Naive B cell (primary cell): ENCODE measurements around the gene KRTAP9-8. TPM values are rescaled to one million over a fixed set of nuclear protein-coding genes. Genes with fewer than 3 reads are reported as not detected.
A peak's percentile ranks its signal among the peaks of the same experiment; 100 is the strongest.
"Not testable (repeated sequence)": the region's sequence is repeated elsewhere in the genome, so short reads cannot be mapped to it uniquely, and the experiment has no call there.

Experiments used
- ATAC-seq, 2 donors: fragments of 150-1000 bp; cut with Tn5 transposase; 2 replicates each; pipeline ENCODE4 v1.10.0; 2021; ENCODE audit warnings: low read depth in 2 of 2, mild to moderate bottlenecking in 2 of 2, moderate library complexity in 2 of 2
- DNase-seq: peaks from one replicate; pipeline ENCODE4 v3.0.0; 2022
- H3K27ac Mint-ChIP-seq, 6 donors: one replicate each; pipeline ENCODE4 v1.8.0; 2020 to 2022; ENCODE audit warnings: mild to moderate bottlenecking in 6 of 6, mixed read lengths in 6 of 6, moderate library complexity in 5 of 6, inconsistent platforms in 2 of 6
- H3K27me3 Mint-ChIP-seq, 3 donors: one replicate each; pipeline ENCODE4 v1.8.0; 2021 to 2022; ENCODE audit warnings: mixed read lengths in 3 of 3, mild to moderate bottlenecking in 1 of 3
- H3K36me3 Mint-ChIP-seq, 2 donors: one replicate each; pipeline ENCODE4 v1.8.0; 2020 to 2022; ENCODE audit warnings: mixed read lengths in 2 of 2, inconsistent platforms in 1 of 2, mild to moderate bottlenecking in 1 of 2
- H3K4me1 Mint-ChIP-seq, 3 donors: one replicate each; pipeline ENCODE4 v1.8.0; 2020 to 2022; ENCODE audit warnings: mixed read lengths in 3 of 3, inconsistent platforms in 1 of 3, mild to moderate bottlenecking in 1 of 3, moderate library complexity in 1 of 3
- H3K4me3 Mint-ChIP-seq, 8 donors: one replicate each; pipeline ENCODE4 v1.8.0; 2020 to 2022; ENCODE audit warnings: mild to moderate bottlenecking in 8 of 8, mixed read lengths in 8 of 8, moderate library complexity in 8 of 8, inconsistent platforms in 2 of 8
- H3K9me3 Mint-ChIP-seq, 7 donors: one replicate each; pipeline ENCODE4 v1.8.0; 2020 to 2022; ENCODE audit warnings: mixed read lengths in 7 of 7, mild to moderate bottlenecking in 5 of 7, inconsistent platforms in 2 of 7, moderate library complexity in 1 of 7
- polyA plus RNA-seq, 6 donors: library from polyadenylated mRNA; unstranded; fragments of 300-500 nt; fragmentation: Illumina TruSeq; gene quantifications; one replicate each; pipeline ENCODE4 v1.2.3, GENCODE V29; 2021; ENCODE audit warnings: low read depth in 6 of 6

Gene KRTAP9-8
- polyA plus RNA-seq, 6 donors from 2014 or later: not detected

DNA sequence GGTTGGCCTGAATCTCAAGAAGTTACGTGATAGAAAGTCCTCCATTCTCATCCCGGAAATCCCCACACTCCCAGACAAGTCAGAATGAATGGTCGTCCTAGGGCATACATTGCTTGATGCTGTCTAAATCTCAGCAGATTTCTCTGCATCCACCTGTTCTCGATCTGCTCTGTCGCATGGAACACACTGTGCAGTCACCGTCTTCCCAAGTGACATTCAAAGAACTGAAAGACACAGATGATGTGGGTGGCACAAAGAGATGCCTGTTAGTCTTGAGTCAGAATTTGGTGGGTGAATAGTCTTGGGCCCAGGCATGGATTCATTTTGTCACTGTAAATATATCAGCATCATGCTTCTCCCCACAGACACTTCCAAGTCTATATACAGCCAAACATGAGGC is 6.1 kb upstream of the KRTAP9-8 start:
- ATAC-seq: no peak
- H3K27me3 Mint-ChIP-seq: peaks cover 9 to 32% (median 27%) of the 10 kb centered on the region in 3 donors
- no peak for DNase-seq
- peaks cover 12 to 18% (median 16%) of the 10 kb centered on the region in 3 donors for H3K4me1 Mint-ChIP-seq
- peaks cover 0 to 5% (median 2%) of the 10 kb centered on the region in 7 donors for H3K9me3 Mint-ChIP-seq
- H3K36me3 Mint-ChIP-seq: peaks cover 0 to 8% of the 10 kb centered on the region in 2 donors
- H3K27ac Mint-ChIP-seq: peak overlapping the region in 1 of 6 donors; percentile 59
- no peak overlapping the region for H3K4me3 Mint-ChIP-seq

DNA sequence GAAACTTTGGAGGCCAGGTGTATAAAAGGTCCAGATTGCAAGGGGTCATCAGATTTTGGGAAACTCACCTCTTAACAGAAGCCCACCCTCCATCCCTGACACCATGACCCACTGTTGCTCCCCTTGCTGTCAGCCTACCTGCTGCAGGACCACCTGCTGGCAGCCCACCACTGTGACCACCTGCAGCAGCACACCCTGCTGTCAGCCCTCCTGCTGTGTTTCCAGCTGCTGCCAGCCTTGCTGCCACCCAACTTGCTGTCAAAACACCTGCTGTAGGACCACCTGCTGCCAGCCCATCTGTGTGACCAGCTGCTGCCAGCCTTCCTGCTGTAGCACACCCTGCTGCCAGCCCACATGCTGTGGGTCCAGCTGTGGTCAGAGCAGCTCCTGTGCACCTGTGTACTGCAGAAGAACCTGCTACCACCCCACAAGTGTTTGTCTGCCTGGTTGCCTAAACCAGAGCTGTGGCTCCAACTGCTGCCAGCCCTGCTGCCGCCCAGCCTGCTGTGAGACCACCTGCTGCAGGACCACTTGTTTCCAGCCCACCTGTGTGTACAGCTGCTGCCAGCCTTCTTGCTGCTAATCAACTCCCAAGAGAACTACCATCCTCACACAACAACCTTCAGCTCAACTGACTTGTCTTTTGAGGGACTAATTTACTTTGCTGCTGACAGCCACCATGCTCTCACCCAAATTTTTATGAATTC is 5.2 kb upstream of the KRTAP9-8 start, which contains the start of gene KRTAP9-3:
KRTAP9-3 (plus strand) TSS at position 51 of the 707 bp plus-strand sequence; CDS start at position 104, 53 bp downstream.
- Mint-ChIP-seq H3K4me1 (peaks cover 12 to 18% (median 16%) of the 10 kb centered on the region in 3 donors), H3K27me3 (peaks cover 9 to 37% (median 27%) of the 10 kb centered on the region in 3 donors), H3K27ac (peak within 1 kb of the TSS in 1 of 6 donors; percentile 59)
- not testable (repeated sequence) for H3K4me3 Mint-ChIP-seq, H3K36me3 Mint-ChIP-seq, H3K9me3 Mint-ChIP-seq, ATAC-seq, DNase-seq

DNA sequence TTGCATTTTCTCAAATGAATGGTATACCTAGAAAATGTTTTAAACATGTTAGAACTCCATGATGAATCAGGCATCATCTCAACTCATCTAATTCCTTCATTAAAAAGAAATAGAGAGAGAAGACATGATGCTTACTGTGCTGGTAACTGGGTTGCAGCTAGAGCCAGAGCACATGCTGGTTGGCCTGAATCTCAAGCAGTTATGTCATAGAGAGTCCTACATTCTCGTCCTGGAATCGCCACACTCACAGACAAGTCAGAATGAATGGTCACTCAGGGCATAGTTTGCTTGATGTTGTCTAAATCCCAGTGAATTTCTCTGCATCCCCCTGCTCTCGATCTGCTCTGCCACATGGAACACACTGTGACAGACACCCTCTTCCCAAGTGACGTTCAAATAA is 683 bp upstream of the KRTAP9-8 start:
- not testable (repeated sequence) for H3K9me3 Mint-ChIP-seq, H3K4me3 Mint-ChIP-seq, ATAC-seq, H3K36me3 Mint-ChIP-seq, H3K27ac Mint-ChIP-seq, DNase-seq
- peaks cover 0 to 17% (median 16%) of the 10 kb centered on the region in 3 donors for H3K4me1 Mint-ChIP-seq
- peaks cover 11 to 55% (median 34%) of the 10 kb centered on the region in 3 donors for H3K27me3 Mint-ChIP-seq

DNA sequence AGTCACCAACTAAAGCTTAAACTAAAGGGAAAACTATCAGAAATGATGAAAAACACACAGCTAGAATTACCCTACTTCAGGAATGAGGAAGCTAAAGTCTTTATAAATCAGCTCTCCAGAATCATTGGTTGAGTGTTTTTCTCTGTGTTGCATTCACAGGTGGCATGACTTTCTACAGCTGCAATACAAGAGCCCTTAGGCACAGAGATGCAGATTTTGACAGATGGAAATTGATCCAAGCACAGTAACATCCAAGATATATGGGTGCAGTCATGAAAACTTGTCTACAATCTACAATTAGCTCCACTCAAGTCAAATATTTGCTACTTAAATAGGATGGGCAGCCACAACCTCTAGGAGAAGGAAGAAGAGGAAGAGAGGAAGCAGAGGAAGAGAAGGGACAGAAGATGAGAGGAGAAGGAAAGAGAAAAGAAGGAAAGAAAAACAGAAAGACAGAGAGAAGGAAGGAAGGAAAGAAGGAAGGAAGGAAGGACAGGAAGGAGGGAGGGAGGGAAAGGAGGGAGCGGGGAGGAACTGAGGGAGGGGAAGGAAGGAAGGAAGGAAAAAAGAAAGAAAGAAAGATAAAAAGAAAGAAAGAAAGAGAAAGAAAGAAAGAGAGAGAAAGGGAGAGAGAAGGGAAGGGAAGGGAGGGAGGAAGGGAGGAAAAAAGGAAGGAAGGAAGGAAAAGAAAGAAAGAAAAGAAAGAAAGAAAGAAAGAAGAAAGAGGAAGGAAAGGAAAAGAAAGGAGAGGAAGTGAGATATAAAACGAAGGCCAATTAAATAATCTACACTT is 9.4 kb downstream of the KRTAP9-8 start:
- Mint-ChIP-seq H3K27ac (peak overlapping the region in 3 of 6 donors; percentile 0 to 63 (median 55)), H3K27me3 (peaks cover 0 to 18% (median 8%) of the 10 kb centered on the region in 3 donors), H3K4me3 (peak overlapping the region in 1 of 8 donors; percentile 66), H3K4me1 (peaks cover 7 to 19% (median 18%) of the 10 kb centered on the region in 3 donors)
- H3K36me3 Mint-ChIP-seq, DNase-seq, ATAC-seq, H3K9me3 Mint-ChIP-seq: not testable (repeated sequence)

DNA sequence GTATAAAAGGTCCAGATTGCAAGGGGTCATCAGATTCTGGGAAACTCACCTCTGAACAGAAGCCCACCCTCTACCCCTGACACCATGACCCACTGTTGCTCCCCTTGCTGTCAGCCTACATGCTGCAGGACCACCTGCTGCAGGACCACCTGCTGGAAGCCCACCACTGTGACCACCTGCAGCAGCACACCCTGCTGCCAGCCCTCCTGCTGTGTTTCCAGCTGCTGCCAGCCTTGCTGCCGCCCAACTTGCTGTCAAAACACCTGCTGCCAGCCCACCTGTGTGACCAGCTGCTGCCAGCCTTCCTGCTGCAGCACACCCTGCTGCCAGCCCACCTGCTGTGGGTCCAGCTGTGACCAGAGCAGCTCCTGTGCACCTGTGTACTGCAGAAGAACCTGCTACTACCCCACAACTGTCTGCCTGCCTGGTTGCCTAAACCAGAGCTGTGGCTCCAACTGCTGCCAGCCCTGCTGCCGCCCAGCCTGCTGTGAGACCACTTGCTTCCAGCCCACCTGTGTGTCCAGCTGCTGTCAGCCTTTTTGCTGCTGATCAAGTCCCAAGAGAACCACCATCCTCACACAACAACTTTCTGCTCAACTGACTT is 11.9 kb downstream of the KRTAP9-8 start, which contains the start of gene KRTAP9-4:
KRTAP9-4 (plus strand) TSS at position 51 of the 604 bp plus-strand sequence; CDS start at position 85, 34 bp downstream.
- ATAC-seq, H3K4me3 Mint-ChIP-seq, DNase-seq, H3K9me3 Mint-ChIP-seq, H3K36me3 Mint-ChIP-seq: not testable (repeated sequence)
- peaks cover 4 to 23% (median 21%) of the 10 kb centered on the region in 3 donors for H3K27me3 Mint-ChIP-seq
- peak within 1 kb of the TSS in 3 of 6 donors; percentile 37 to 91 (median 77) for H3K27ac Mint-ChIP-seq
- peaks cover 17 to 23% (median 21%) of the 10 kb centered on the region in 3 donors for H3K4me1 Mint-ChIP-seq

DNA sequence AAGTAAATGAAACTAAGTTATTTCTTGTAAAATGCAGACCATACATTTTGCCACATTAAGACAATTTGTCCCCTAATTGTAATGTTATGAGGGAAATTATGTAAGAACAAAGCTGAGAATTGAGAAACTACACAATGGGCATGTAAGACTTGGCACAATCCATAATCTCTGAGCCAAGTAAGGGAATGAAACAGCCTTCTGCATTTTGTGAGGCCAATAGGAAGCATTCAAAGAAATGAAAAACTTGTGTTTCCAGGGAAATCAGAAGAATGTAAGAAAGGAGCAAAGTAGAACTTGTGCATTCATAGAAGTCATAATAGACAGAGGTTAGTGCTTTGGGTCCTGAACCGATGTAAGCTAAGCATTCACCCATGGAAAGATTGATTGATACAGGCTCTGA is 13.5 kb downstream of the KRTAP9-8 start:
- DNase-seq (no peak), ATAC-seq (no peak)
- H3K9me3 Mint-ChIP-seq: peaks cover 0 to 3% (median 0%) of the 10 kb centered on the region in 7 donors
- peaks cover 8 to 32% (median 29%) of the 10 kb centered on the region in 3 donors for H3K27me3 Mint-ChIP-seq
- no peaks in the 10 kb centered on the region for H3K36me3 Mint-ChIP-seq
- H3K27ac Mint-ChIP-seq: no peak overlapping the region
- H3K4me1 Mint-ChIP-seq: peaks cover 17 to 27% (median 23%) of the 10 kb centered on the region in 3 donors
- no peak overlapping the region for H3K4me3 Mint-ChIP-seq

DNA sequence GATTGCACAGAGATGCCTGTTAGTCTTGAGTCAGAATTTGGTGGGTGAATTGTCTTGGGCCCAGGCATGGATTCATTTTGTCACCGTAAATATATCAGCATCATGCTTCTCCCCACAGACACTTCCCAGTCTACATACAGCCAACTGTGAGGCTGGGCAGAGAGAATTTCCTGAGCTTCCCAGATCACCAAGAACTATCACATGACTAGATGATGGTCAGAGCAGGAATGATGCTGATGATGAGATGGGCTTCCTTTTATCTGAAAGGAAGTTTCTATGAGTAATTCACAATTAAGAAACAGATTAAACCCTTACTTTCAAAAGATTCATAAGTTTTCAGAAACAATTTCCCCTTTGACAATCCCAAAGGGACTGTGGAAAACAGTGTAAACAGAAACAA is 17.1 kb downstream of the KRTAP9-8 start:
- H3K36me3 Mint-ChIP-seq: no peaks in the 10 kb centered on the region
- no peaks in the 10 kb centered on the region for H3K9me3 Mint-ChIP-seq
- peak overlapping the region in 1 of 6 donors; percentile 71 for H3K27ac Mint-ChIP-seq
- ATAC-seq (no peak), DNase-seq (no peak)
- peaks cover 32 to 61% (median 46%) of the 10 kb centered on the region in 3 donors for H3K27me3 Mint-ChIP-seq
- no peak overlapping the region for H3K4me3 Mint-ChIP-seq
- H3K4me1 Mint-ChIP-seq: peaks cover 10 to 18% (median 10%) of the 10 kb centered on the region in 3 donors

DNA sequence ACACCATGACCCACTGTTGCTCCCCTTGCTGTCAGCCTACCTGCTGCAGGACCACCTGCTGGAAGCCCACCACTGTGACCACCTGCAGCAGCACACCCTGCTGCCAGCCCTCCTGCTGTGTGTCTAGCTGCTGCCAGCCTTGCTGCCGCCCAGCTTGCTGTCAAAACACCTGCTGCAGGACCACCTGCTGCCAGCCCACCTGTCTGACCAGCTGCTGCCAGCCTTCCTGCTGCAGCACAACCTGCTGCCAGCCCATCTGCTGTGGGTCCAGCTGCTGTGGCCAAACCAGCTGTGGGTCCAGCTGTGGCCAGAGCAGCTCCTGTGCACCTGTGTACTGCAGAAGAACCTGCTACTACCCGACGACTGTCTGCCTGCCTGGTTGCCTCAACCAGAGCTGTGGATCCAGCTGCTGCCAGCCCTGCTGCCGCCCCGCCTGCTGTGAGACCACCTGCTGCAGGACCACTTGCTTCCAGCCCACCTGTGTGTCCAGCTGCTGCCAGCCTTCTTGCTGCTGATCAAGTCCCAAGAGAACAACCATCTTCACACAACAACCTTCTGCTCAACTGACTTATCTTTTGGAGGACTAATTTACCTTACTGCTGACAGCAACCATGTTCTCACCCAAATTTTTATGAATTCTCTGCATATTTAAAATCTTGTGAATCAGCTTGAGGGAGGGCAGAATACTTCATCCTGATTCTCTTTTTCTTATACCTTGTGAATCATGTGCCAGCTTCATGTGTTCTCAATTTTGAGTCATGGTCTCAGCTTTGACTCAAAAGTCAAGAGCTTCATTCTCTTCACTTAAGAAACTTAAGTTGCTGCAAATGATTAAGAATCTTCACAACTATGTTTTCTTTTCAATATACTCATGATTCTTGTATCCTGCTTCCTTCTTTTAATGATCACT is 17.8 kb downstream of the KRTAP9-8 start, which contains the start of gene KRTAP9-9:
KRTAP9-9 (plus strand) TSS at position 4 of the 910 bp plus-strand sequence.
- peak within 1 kb of the TSS in 2 of 6 donors; percentile 71 to 72 for H3K27ac Mint-ChIP-seq

DNA sequence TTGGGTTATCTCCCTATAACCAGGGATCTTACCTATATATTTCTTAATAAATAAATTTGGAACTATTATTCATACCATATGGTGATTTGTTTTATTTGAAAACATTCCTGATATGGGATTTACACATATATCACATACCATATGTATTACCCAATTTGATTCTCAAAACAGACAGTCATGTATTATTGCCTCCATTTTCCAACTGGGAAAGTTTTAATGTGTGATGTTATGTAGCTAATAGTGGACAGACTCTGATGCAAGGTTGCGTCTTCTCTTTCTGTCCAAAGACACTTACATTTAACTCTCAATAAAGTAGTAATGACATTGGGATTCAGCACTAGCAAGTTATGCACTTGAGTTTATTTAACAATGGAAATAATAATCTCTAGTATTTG is 18.5 kb downstream of the KRTAP9-8 start:
- DNase-seq: no peak
- Mint-ChIP-seq H3K4me1 (peaks cover 10 to 12% (median 10%) of the 10 kb centered on the region in 3 donors), H3K4me3 (no peak overlapping the region), H3K27ac (no peak overlapping the region), H3K36me3 (no peaks in the 10 kb centered on the region), H3K27me3 (peaks cover 37 to 54% (median 38%) of the 10 kb centered on the region in 3 donors), H3K9me3 (peaks cover 0 to 4% (median 0%) of the 10 kb centered on the region in 7 donors)
- no peak for ATAC-seq

More for the DNA sequence above, 17.8 kb downstream of the KRTAP9-8 start, which contains the start of gene KRTAP9-9:
- peaks cover 10 to 12% (median 10%) of the 10 kb centered on the region in 3 donors for H3K4me1 Mint-ChIP-seq
- H3K4me3 Mint-ChIP-seq: peak within 1 kb of the TSS in 1 of 8 donors; percentile 43
- H3K36me3 Mint-ChIP-seq, DNase-seq, ATAC-seq, H3K9me3 Mint-ChIP-seq: not testable (repeated sequence)
- H3K27me3 Mint-ChIP-seq: peaks cover 37 to 54% (median 39%) of the 10 kb centered on the region in 3 donors

DNA sequence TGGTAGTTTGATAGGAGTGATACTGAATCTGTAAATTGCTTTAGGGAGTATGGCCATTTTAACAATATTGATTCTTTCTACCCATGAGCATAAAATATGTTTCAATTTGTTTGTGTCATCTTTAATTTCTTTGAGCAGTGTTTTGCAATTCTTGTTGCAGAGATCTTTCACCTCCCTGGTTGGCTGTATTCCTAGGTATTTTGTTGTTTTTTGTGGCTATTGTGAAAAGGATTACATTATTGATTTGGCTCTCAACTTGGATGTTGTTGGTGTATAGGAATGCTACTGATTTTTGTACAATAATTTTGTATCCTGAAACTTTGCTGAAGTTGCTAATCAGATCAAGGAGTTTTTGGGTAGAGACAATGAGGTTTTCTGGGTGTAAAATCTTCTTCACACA is 20.6 kb downstream of the KRTAP9-8 start:
- peaks cover 0 to 4% (median 0%) of the 10 kb centered on the region in 7 donors for H3K9me3 Mint-ChIP-seq
- ATAC-seq (no peak), DNase-seq (no peak)
- peaks cover 0 to 13% (median 13%) of the 10 kb centered on the region in 3 donors for H3K4me1 Mint-ChIP-seq
- H3K27me3 Mint-ChIP-seq: peaks cover 27 to 47% (median 42%) of the 10 kb centered on the region in 3 donors
- no peak overlapping the region for H3K27ac Mint-ChIP-seq
- H3K4me3 Mint-ChIP-seq: no peak overlapping the region
- H3K36me3 Mint-ChIP-seq: no peaks in the 10 kb centered on the region

DNA sequence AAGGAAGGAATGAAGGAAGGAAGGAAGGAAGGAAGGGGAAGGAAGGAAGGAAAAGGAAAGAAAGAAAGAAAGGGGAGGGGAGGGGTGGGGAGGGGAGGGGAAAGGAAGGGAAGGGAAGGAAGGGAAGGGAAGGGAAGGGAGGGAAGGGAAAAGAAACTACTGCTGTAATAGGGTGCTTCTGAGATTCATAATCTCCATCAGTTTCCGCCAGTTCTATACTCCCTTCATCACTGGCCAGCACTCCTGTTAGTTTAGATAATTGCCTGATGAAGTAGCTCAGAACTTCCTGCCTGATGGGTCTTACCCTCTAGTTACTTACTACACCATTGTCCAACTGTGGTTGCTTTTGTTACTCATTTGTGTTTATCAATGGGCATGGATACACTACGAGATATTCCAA is 25.4 kb downstream of the KRTAP9-8 start:
- peaks cover 0 to 13% (median 12%) of the 10 kb centered on the region in 3 donors for H3K4me1 Mint-ChIP-seq
- no peak overlapping the region for H3K4me3 Mint-ChIP-seq
- H3K36me3 Mint-ChIP-seq: peaks cover 0 to 4% of the 10 kb centered on the region in 2 donors
- ATAC-seq: no peak
- peaks cover 29 to 35% (median 31%) of the 10 kb centered on the region in 3 donors for H3K27me3 Mint-ChIP-seq
- peak overlapping the region in 2 of 6 donors; percentile 12 to 15 for H3K27ac Mint-ChIP-seq
- no peak for DNase-seq
- peaks cover 0 to 4% (median 0%) of the 10 kb centered on the region in 7 donors for H3K9me3 Mint-ChIP-seq

DNA sequence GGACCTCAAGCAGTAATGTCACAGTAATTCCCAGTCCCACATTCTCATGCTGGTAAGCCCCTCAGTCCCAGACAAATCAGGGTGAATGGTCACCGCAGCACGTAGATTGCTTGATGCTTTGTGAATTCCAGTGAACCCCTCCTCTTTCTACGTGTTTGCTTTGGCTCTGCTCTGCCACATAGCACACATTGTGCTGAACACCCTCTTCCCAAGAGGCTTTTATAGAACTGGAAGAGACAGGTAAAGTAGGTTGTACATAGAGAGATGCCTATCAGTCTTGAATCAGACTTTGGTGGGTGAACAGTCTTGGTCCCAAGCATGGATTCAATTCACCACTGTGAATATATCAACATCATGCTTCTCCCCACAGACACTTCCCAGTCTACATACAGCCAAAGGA is 26.8 kb downstream of the KRTAP9-8 start:
- peaks cover 0 to 4% of the 10 kb centered on the region in 2 donors for H3K36me3 Mint-ChIP-seq
- peaks cover 0 to 5% (median 0%) of the 10 kb centered on the region in 7 donors for H3K9me3 Mint-ChIP-seq
- DNase-seq (no peak), ATAC-seq (no peak)
- no peak overlapping the region for H3K4me3 Mint-ChIP-seq
- H3K4me1 Mint-ChIP-seq: peaks cover 0 to 18% (median 12%) of the 10 kb centered on the region in 3 donors
- peak overlapping the region in 1 of 6 donors; percentile 33 for H3K27ac Mint-ChIP-seq
- H3K27me3 Mint-ChIP-seq: peaks cover 19 to 31% (median 27%) of the 10 kb centered on the region in 3 donors
